Kidney (tissue), 14 donors: ENCODE results near the gene NDUFS6. TPM values are rescaled to one million over a fixed set of nuclear protein-coding genes. Genes with fewer than 3 reads are reported as not detected.

Experiments used
- DNase-seq, 5 donors: peaks; one replicate each; pipeline ENCODE4 v3.0.0-alpha.2; 2013 to 2020
- FAIRE-seq: peaks from 2 replicates; lab custom pipeline; 2012; peaks lifted over from hg19 to GRCh38; lab: Jason Lieb, UNC
- H3K27ac ChIP-seq, 2 donors: one replicate each; pipeline ENCODE4 v1.7.0; 2013; ENCODE audit warnings: low read depth in 2 of 2, low read length in 2 of 2, inconsistent platforms in 1 of 2
- H3K27me3 ChIP-seq: one replicate; pipeline ENCODE4 v1.7.1; 2013; ENCODE audit warnings: low read length, inconsistent platforms; ENCODE audit not compliant: control insufficient read depth, insufficient read depth
- H3K36me3 ChIP-seq, 3 donors: one replicate each; pipeline versions ENCODE4 v1.7.0 to v1.7.1; 2013; ENCODE audit warnings: low read length in 3 of 3, control low read depth in 1 of 3, inconsistent platforms in 1 of 3; ENCODE audit not compliant: insufficient read depth in 3 of 3, control insufficient read depth in 2 of 3
- H3K4me1 ChIP-seq, 3 donors: one replicate each; pipeline versions ENCODE4 v1.7.0 to v1.7.1; 2013; ENCODE audit warnings: low read length in 3 of 3, inconsistent platforms in 1 of 3, low read depth in 1 of 3; ENCODE audit not compliant: control insufficient read depth in 2 of 3, insufficient read depth in 2 of 3
- H3K4me3 ChIP-seq, 3 donors: one replicate each; pipeline versions ENCODE4 v1.7.0 to v1.8.1; 2013; ENCODE audit warnings: low read length in 3 of 3, control low read depth in 1 of 3, inconsistent platforms in 1 of 3
- H3K9ac ChIP-seq, 3 donors: one replicate each; pipeline versions ENCODE4 v1.7.0 to v1.7.1; 2013; ENCODE audit warnings: low read length in 3 of 3, control low read depth in 1 of 3, inconsistent platforms in 1 of 3
- H3K9me3 ChIP-seq, 3 donors: one replicate each; pipeline versions ENCODE4 v1.7.0 to v1.7.1; 2013; ENCODE audit warnings: low read length in 3 of 3, control low read depth in 1 of 3, inconsistent platforms in 1 of 3; ENCODE audit not compliant: control insufficient read depth in 2 of 3, insufficient read depth in 1 of 3
- intact Hi-C: fragments of 100-400 bp; cut with DNase I; formaldehyde crosslinking; loops from one replicate; pipeline ENCODE4 v1.11.1; 2022
- polyA plus RNA-seq: library from polyadenylated mRNA; stranded (reverse); fragments of 350-450 nt; fragmentation: Illumina TruSeq; extraction: RNeasy Lipid Tissue Mini Kit (QIAGEN cat#74804); gene quantifications from one replicate; pipeline ENCODE4 v1.2.3, GENCODE V29; 2014; ENCODE audit warnings: low read depth, low replicate concordance; ENCODE audit not compliant: insufficient read depth
- total RNA-seq: library from RNA; stranded (reverse); fragmentation: NEBNext Ultra II Directional; extraction: Animal tissue kit (Norgen Biotek cat#: 25700); gene quantifications from one replicate; pipeline ENCODE4 v1.2.1, GENCODE V29; 2021
- TF ChIP-seq, protein P1 (sequence below): IDR thresholded peaks from 3 replicates; pipeline ENCODE4 v1.5.1; 2012; ENCODE audit warnings: mild to moderate bottlenecking, moderate library complexity, borderline replicate concordance; ENCODE audit not compliant: insufficient read depth; ENCODE audit errors: extremely low read depth
- donor health status: control.
- donor health status: control.
- donor health status: control.
- donor health status: control.
- donor health status: control.
- donor health status: DM: yes; HTN: yes; CAD: no.
- donor health status: Normal renal cell carcinoma (clear cell type).

NDUFS6 gene
- total and polyA plus RNA-seq, 2 donors from 2014 or later = 31.1 to 164 TPM

DNA sequence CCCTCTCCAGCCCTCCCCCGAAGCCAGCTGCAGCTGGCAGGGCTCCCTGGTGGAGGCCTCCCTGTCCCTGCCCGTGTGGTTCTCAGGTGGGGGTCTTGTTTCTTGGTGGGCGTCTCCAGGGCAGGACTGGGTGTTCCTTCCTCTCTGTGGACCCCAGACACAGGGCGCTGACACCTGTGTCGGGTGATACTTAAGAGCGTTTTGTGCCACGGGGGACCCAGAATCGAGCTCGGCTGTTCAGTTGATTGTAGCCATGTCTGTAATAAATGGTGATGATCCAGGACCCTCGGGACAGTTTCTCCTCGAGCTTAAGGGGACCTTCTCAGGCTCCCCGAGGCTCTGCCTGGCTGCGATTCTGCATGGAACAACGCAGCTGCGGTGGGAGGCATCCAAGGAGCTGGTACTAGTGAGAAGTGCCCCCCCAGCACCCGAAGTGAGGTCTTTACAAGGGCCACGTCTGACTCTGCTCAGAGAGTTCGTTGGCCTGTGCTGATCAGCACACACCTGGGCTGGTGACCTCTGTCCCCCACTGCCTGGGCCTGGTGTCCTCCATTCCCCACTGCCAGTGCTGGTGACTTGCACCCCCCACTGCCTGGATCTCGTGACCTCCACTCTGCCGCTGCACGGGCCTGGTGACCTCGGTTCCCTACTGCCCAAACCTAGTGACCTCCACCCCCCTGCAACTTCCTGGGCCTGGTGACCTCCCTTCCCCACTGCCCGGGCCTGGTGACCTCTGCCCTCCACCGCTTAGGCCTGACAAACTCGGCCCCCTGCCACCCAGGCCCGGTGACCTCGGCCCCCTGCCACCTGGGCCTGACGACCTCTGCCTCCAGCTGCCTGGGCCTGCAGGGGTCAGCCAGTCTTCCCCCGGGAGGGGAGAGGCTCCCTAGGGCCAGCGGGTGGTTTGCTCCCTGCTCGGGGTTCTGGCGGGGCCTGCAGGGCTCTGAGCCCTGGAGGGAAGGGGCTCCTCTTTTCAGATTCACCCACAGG is 36.0 kb downstream of the NDUFS6 start:
- H3K4me3 ChIP-seq = no peak overlapping the region
- TF ChIP-seq, protein P1, sequence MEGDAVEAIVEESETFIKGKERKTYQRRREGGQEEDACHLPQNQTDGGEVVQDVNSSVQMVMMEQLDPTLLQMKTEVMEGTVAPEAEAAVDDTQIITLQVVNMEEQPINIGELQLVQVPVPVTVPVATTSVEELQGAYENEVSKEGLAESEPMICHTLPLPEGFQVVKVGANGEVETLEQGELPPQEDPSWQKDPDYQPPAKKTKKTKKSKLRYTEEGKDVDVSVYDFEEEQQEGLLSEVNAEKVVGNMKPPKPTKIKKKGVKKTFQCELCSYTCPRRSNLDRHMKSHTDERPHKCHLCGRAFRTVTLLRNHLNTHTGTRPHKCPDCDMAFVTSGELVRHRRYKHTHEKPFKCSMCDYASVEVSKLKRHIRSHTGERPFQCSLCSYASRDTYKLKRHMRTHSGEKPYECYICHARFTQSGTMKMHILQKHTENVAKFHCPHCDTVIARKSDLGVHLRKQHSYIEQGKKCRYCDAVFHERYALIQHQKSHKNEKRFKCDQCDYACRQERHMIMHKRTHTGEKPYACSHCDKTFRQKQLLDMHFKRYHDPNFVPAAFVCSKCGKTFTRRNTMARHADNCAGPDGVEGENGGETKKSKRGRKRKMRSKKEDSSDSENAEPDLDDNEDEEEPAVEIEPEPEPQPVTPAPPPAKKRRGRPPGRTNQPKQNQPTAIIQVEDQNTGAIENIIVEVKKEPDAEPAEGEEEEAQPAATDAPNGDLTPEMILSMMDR = no peak
- intact Hi-C loops = no loop called here
- H3K27me3 ChIP-seq = peaks cover 2% of the 10 kb centered on the region
- FAIRE-seq (no peak), DNase-seq (peak in 2 of 5 donors; percentile 42 to 66)
- H3K27ac ChIP-seq = no peak overlapping the region
- no peak overlapping the region for H3K9ac ChIP-seq
- no peaks in the 10 kb centered on the region for H3K36me3 ChIP-seq
- H3K9me3 ChIP-seq = no peaks in the 10 kb centered on the region
- no peaks in the 10 kb centered on the region for H3K4me1 ChIP-seq

DNA sequence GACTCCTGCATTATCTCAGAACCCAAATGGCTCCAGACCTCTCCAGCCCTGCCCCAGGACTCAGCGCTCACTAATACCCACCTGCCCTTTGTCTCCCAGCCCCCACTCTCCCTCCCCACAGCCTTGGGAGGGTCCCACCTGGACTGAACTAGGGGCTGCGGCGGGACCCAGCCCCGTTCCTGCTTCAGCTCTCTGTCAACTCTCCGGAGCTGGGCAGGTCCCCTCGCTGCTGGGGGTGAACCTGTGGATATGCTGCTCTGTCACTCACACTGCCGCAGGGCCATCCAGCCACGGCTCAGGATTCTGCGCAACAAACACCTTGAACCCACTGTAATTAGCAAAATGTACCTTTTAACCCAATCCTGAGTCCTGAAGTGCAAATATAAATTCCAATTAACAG is 36.8 kb downstream of the NDUFS6 start:
- no peak overlapping the region for H3K9ac ChIP-seq

DNA sequence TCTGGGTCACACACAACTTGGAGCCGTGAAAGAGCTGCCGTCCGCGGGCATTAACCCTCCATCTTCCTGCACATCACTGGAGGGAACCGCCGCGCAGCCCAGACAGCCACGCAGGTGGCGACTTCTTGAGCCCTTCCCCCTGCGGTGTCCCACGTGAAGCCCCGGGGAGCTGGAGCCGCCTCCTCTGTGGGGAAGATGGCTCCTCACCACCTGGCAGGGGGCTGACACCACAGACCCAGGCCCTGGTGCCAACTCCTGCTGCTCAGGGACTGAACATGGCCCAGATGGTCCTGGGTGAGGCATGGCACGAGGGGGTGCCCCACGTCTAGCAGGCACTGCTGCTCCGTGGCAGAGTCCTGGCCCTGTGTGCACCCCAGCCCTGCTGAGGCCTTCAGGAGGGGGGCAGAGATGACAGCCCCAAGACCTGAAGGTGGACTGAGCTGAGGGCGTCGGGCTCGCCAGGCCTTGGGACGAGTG is 38.9 kb downstream of the NDUFS6 start:
- no peaks in the 10 kb centered on the region for H3K36me3 ChIP-seq
- intact Hi-C loops = no loop called here
- no peak for FAIRE-seq

More for the DNA sequence above, 36.8 kb downstream of the NDUFS6 start:
- H3K4me3 ChIP-seq = no peak overlapping the region
- H3K27ac ChIP-seq = no peak overlapping the region
- FAIRE-seq (no peak), DNase-seq (peak in 2 of 5 donors; percentile 12 to 49)
- TF ChIP-seq, protein P1 = no peak
- H3K4me1 ChIP-seq = no peaks in the 10 kb centered on the region
- peaks cover 2% of the 10 kb centered on the region for H3K27me3 ChIP-seq
- intact Hi-C loops = no loop called here
- no peaks in the 10 kb centered on the region for H3K9me3 ChIP-seq
- no peaks in the 10 kb centered on the region for H3K36me3 ChIP-seq

More for the DNA sequence above, 38.9 kb downstream of the NDUFS6 start:
- H3K9me3 ChIP-seq = no peaks in the 10 kb centered on the region
- H3K4me3 ChIP-seq = no peak overlapping the region
- H3K27ac ChIP-seq = no peak overlapping the region
- H3K9ac ChIP-seq = no peak overlapping the region
- DNase-seq = peak in 2 of 5 donors; percentile 30 to 66
- H3K4me1 ChIP-seq = no peaks in the 10 kb centered on the region
- peaks cover 2% of the 10 kb centered on the region for H3K27me3 ChIP-seq
- TF ChIP-seq, protein P1 = no peak
